Panc1 (cell line): ENCODE results near the gene ZDHHC11B. TPM values are rescaled to one million over a fixed set of nuclear protein-coding genes. Genes with fewer than 3 reads are reported as not detected.

ENCODE experiments used
- ATAC-seq: fragments of 200-7000 bp; cut with Tn5 transposase; 2 replicates; pipeline ENCODE4 v1.9.1; 2020; ENCODE audit warnings: mild to moderate bottlenecking, moderate library complexity
- BruUV-seq: library from RNA; stranded (reverse); fragments of 400-500 nt; replicated peaks from 2 replicates; lab custom pipeline; 2021; lab: Mats Ljungman, UMichigan
- CTCF ChIA-PET: fragments of 300-600 bp; sonication (Branson Sonifier 250); formaldehyde crosslinking; loops from one replicate; lab custom pipeline; 2022; ENCODE audit warnings: antibody characterized with exemption; lab: Charles Lee
- POLR2A ChIA-PET: fragments of 300-600 bp; sonication (Branson Sonifier 250); formaldehyde crosslinking; loops from one replicate; lab custom pipeline; 2022; ENCODE audit warnings: antibody characterized with exemption; lab: Charles Lee
- DNase-seq: peaks from one replicate; pipeline ENCODE4 v3.0.0-alpha.2; 2010; ENCODE audit warnings: low read depth, low spot score
- H3K27ac ChIP-seq: 2 replicates; pipeline ENCODE4 v1.5.1; 2011; ENCODE audit warnings: mild to moderate bottlenecking, low read length, inconsistent platforms
- H3K27me3 ChIP-seq: fragments of 200-500 bp; sonication (Bioruptor generic); 2 replicates; pipeline ENCODE4 v1.6.0; 2014; ENCODE audit warnings: low read length, inconsistent platforms; ENCODE audit not compliant: control insufficient read depth, insufficient read depth
- H3K36me3 ChIP-seq: fragments of 200-500 bp; sonication (Bioruptor generic); 2 replicates; pipeline ENCODE4 v1.5.1; 2014; ENCODE audit warnings: inconsistent platforms, mild to moderate bottlenecking, low read length, moderate library complexity; ENCODE audit not compliant: control insufficient read depth, insufficient read depth
- H3K4me1 ChIP-seq: 2 replicates; pipeline ENCODE4 v1.5.1; 2011; ENCODE audit warnings: inconsistent platforms, mild to moderate bottlenecking, low read length, moderate library complexity; ENCODE audit not compliant: control insufficient read depth, insufficient read depth
- H3K4me3 ChIP-seq, 2 experiments: 2 replicates each; pipeline ENCODE4 v1.5.1; 2011 to 2012; ENCODE audit warnings: low read depth in 2 of 2, low read length in 2 of 2, mild to moderate bottlenecking in 2 of 2, inconsistent platforms in 1 of 2, moderate library complexity in 1 of 2
- H3K9me3 ChIP-seq: fragments of 200-500 bp; sonication (Bioruptor generic); 2 replicates; pipeline ENCODE4 v1.5.1; 2014; ENCODE audit warnings: low read depth, mild to moderate bottlenecking, inconsistent platforms, low read length, moderate library complexity; ENCODE audit not compliant: control insufficient read depth, insufficient read depth
- POLR2AphosphoS5 ChIP-seq: IDR thresholded peaks from 2 replicates; pipeline ENCODE4 v1.6.1; 2012; ENCODE audit warnings: mild to moderate bottlenecking, low read depth, low read length, moderate library complexity
- SIN3A ChIP-seq: IDR thresholded peaks from 2 replicates; pipeline ENCODE4 v1.6.1; 2012; ENCODE audit warnings: low read depth, mild to moderate bottlenecking, low read length, moderate library complexity, borderline replicate concordance; ENCODE audit not compliant: insufficient read depth
- TCF7L2 ChIP-seq: IDR thresholded peaks from 2 replicates; pipeline ENCODE4 v1.6.1; 2011; ENCODE audit warnings: mild to moderate bottlenecking, low read depth, low read length, inconsistent platforms
- in situ Hi-C: cut with HindIII; loops from 2 replicates; pipeline ENCODE4 v1.10.0; 2016; ENCODE audit warnings: low sequenced_read_pairs, low pct_unique_long_range_greater_than_20kb
- intact Hi-C: fragments of 100-400 bp; cut with micrococcal nuclease; formaldehyde crosslinking; loops from one replicate; pipeline ENCODE4 v1.10.0; 2022; ENCODE audit not compliant: unreplicated experiment
- total RNA-seq: library from RNA; stranded (reverse); gene quantifications from one replicate; pipeline ENCODE4 v1.2.1, GENCODE V29; 2021; ENCODE audit not compliant: unreplicated experiment
- TF ChIP-seq, protein P1 (sequence below), 2 experiments: IDR thresholded peaks; 2 replicates each; pipeline ENCODE4 v1.6.1; 2011 to 2012; ENCODE audit warnings: low read depth in 2 of 2, control low read depth in 1 of 2, low read length in 1 of 2, mild to moderate bottlenecking in 1 of 2, moderate library complexity in 1 of 2; ENCODE audit not compliant: insufficient read depth in 1 of 2
- TF ChIP-seq, protein P2 (sequence below): fragments of 450-650 bp; IDR thresholded peaks from 2 replicates; pipeline ENCODE4 v1.5.1; 2017; ENCODE audit warnings: mild to moderate bottlenecking

ZDHHC11B gene
- total RNA-seq, 1 experiment from 2014 or later: 1.4 TPM

GRCh38 chr5:670396-671270 lies 113.9 kb downstream of the ZDHHC11B start:
- CTCF ChIA-PET: interaction anchor here (0.6 kb wide), 1 partner anchor 23 kb away, joined by 7 read pairs; the partner anchor contains the start of gene TPPP
- no peak for DNase-seq

DNA sequence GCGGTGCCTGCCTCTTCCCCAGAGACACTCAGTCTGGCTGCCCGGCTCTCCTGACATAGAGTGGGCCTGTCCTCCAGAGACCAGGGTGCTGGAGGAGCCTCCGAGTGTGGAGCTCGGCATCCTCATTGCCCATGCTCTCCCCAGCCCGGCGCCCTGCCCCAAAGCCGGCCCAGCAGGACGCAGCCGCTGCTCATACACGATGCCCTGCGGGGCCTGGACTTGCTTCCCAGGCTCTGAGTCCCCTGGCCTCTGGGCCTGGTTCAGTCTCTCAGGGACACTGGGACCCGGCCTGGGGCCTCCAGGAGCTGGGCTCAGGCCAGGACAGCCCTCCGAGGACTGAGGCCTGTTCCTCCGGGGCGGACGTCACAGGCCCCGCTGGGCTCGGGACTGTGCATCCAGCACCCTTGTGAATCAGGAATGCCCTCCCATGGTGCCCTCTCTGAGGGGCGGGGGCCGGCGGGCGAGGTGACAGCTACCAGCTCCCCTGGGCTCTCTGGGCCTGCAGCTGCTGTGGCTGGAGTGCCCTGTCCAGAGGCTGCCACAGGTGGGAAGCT lies 114.6 kb downstream of the ZDHHC11B start:
- intact Hi-C loops (loop anchor here (5.0 kb wide), 1 partner anchor 232 kb away; no protein-coding TSS in a partner anchor), in situ Hi-C loops (no loop called here)
- ChIA-PET POLR2A (no interaction called here), CTCF (interaction anchor here (0.6 kb wide), 1 partner anchor 23 kb away, joined by 7 read pairs; the partner anchor contains the start of gene TPPP)
- BruUV-seq: no TSS peak
- Histone ChIP-seq H3K36me3 (no peaks in the 10 kb centered on the region; the same call in 1 of the 2 replicates), H3K27me3 (no peaks in the 10 kb centered on the region), H3K4me1 (peaks cover 52% of the 10 kb centered on the region), H3K4me3 (no peak overlapping the region), H3K9me3 (no peaks in the 10 kb centered on the region), H3K27ac (peak overlapping the region; percentile 63)
- TF ChIP-seq, protein P1, sequence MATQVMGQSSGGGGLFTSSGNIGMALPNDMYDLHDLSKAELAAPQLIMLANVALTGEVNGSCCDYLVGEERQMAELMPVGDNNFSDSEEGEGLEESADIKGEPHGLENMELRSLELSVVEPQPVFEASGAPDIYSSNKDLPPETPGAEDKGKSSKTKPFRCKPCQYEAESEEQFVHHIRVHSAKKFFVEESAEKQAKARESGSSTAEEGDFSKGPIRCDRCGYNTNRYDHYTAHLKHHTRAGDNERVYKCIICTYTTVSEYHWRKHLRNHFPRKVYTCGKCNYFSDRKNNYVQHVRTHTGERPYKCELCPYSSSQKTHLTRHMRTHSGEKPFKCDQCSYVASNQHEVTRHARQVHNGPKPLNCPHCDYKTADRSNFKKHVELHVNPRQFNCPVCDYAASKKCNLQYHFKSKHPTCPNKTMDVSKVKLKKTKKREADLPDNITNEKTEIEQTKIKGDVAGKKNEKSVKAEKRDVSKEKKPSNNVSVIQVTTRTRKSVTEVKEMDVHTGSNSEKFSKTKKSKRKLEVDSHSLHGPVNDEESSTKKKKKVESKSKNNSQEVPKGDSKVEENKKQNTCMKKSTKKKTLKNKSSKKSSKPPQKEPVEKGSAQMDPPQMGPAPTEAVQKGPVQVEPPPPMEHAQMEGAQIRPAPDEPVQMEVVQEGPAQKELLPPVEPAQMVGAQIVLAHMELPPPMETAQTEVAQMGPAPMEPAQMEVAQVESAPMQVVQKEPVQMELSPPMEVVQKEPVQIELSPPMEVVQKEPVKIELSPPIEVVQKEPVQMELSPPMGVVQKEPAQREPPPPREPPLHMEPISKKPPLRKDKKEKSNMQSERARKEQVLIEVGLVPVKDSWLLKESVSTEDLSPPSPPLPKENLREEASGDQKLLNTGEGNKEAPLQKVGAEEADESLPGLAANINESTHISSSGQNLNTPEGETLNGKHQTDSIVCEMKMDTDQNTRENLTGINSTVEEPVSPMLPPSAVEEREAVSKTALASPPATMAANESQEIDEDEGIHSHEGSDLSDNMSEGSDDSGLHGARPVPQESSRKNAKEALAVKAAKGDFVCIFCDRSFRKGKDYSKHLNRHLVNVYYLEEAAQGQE (IDR thresholded peaks at IDR 0.05; ENCODE audit: insufficient read depth in 1 of 2, low read depth in 2 of 2, low read length in 1 of 2): no peak
- no peak; the same call in 1 of the 2 replicates for TF ChIP-seq POLR2AphosphoS5
- TF ChIP-seq TCF7L2: no peak
- TF ChIP-seq, protein P2, sequence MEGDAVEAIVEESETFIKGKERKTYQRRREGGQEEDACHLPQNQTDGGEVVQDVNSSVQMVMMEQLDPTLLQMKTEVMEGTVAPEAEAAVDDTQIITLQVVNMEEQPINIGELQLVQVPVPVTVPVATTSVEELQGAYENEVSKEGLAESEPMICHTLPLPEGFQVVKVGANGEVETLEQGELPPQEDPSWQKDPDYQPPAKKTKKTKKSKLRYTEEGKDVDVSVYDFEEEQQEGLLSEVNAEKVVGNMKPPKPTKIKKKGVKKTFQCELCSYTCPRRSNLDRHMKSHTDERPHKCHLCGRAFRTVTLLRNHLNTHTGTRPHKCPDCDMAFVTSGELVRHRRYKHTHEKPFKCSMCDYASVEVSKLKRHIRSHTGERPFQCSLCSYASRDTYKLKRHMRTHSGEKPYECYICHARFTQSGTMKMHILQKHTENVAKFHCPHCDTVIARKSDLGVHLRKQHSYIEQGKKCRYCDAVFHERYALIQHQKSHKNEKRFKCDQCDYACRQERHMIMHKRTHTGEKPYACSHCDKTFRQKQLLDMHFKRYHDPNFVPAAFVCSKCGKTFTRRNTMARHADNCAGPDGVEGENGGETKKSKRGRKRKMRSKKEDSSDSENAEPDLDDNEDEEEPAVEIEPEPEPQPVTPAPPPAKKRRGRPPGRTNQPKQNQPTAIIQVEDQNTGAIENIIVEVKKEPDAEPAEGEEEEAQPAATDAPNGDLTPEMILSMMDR: no peak
- TF ChIP-seq SIN3A: no peak
- ATAC-seq (peak; percentile 31), DNase-seq (no peak)

More at GRCh38 chr5:670396-671270, 113.9 kb downstream of the ZDHHC11B start:
- Histone ChIP-seq H3K27me3 (no peaks in the 10 kb centered on the region), H3K4me1 (peaks cover 52% of the 10 kb centered on the region), H3K27ac (peak overlapping the region; percentile 63; the same call in 1 of the 2 replicates), H3K9me3 (no peaks in the 10 kb centered on the region), H3K36me3 (no peaks in the 10 kb centered on the region; the same call in 1 of the 2 replicates), H3K4me3 (peak overlapping the region in 1 of 2 experiments; percentile 49; a peak in 1 of 4 replicates)
- TF ChIP-seq, protein P2: no peak
- TF ChIP-seq SIN3A: no peak
- TF ChIP-seq, protein P1 (IDR thresholded peaks at IDR 0.05; ENCODE audit: insufficient read depth in 1 of 2, low read depth in 2 of 2, low read length in 1 of 2): no peak
- no peak for TF ChIP-seq TCF7L2
- TF ChIP-seq POLR2AphosphoS5: 0 out of 2 replicates have a peak, but pooled peaks have one; percentile 25
- peak; percentile 5; the same call in 1 of the 2 replicates for ATAC-seq
- intact Hi-C loops (loop anchor here (5.0 kb wide), 1 partner anchor 232 kb away; no protein-coding TSS in a partner anchor), in situ Hi-C loops (no loop called here)
- POLR2A ChIA-PET: no interaction called here
- no TSS peak for BruUV-seq
